HG02943 (cell line): Measurements from ENCODE around the gene COMT.

Source experiments
- ATAC-seq: cut with Tn5 transposase; IDR thresholded peaks from one replicate; pipeline ENCODE4 v1.9.1; 2021; ENCODE audit warnings: mild to moderate bottlenecking, low read depth, moderate library complexity; ENCODE audit not compliant: unreplicated experiment

Gene COMT

GRCh38 chr22:19967850-19968449 is 26.4 kb downstream of the COMT start:
- no peak for ATAC-seq

- ATAC-seq, result no peak
Observed at GRCh38 chr22:19968450-19968891, 26.9 kb downstream of the COMT start.

GRCh38 chr22:19969141-19969928 is 27.8 kb downstream of the COMT start:
- ATAC-seq, result no peak

GRCh38 chr22:19970031-19970478 is 28.5 kb downstream of the COMT start:
- ATAC-seq, result no peak

- no peak for ATAC-seq
Observed at GRCh38 chr22:19970479-19971275, 29.1 kb downstream of the COMT start.

- no peak for ATAC-seq
Observed at GRCh38 chr22:19971276-19972124, 29.9 kb downstream of the COMT start.

GRCh38 chr22:19972251-19972650 is 30.7 kb downstream of the COMT start:
- no peak for ATAC-seq

- ATAC-seq, result no peak
Observed at GRCh38 chr22:19972652-19973550, 31.3 kb downstream of the COMT start.

- ATAC-seq, result no peak
Observed at GRCh38 chr22:19973551-19974267, 32.1 kb downstream of the COMT start.

- no peak for ATAC-seq
Observed at GRCh38 chr22:19974268-19974861, 32.8 kb downstream of the COMT start.

- ATAC-seq, result no peak
Observed at GRCh38 chr22:19974935-19975706, 33.5 kb downstream of the COMT start.

GRCh38 chr22:19975707-19976035 is 34.1 kb downstream of the COMT start:
- no peak for ATAC-seq

GRCh38 chr22:19976671-19977070 is 35.1 kb downstream of the COMT start:
- ATAC-seq, result no peak

- no peak for ATAC-seq
Observed at GRCh38 chr22:19977296-19978243, 36.0 kb downstream of the COMT start.

- no peak for ATAC-seq
Observed at GRCh38 chr22:19978748-19979147, 37.2 kb downstream of the COMT start.

- ATAC-seq, result no peak
Observed at GRCh38 chr22:19979712-19980493, 38.3 kb downstream of the COMT start.
